ENCODE data around the gene LETM1. TPM values are rescaled to one million over a fixed set of nuclear protein-coding genes. Genes with fewer than 3 reads are reported as not detected.

Gene LETM1
- total RNA-seq, 2 donors from 2014 or later, result 45.7 to 52.4 TPM

DNA sequence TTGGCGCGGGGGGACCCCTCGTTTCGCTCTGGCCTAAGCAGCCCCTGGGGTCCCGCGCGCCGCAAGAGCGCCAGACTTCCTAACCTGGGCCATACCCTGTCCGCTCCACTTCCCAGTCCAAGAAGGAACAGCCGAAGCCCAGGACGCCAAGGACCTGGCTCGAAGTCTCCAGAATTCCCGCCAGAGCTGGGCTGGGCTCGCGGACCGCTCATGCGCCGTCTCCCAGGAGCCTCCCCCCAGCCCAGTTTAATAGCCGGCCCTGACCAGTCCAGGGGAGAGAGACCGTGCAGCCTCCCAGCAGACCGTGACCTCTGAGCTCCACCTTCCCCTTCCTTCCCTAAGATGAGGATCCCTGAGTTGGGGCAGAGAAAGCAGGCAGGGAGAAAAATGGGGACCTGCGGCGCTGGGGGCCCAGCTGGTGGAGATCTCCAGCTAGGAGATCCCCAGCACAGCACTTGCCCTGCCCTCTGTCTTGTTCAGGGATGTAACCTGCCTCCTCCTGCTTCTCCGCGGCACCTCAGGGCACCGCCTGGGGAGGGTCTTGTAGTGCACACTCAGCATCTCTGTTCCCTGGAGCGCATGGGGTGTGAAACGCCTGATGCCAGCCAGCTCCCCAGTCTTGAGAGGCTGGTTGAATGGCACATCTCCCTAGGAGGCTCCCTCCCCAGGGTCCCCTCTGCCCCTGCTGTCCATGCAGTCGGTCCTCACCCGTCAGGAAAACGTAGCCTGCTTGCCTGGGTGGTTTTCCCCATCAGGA is 1.2 kb upstream of the LETM1 start:
- Mint-ChIP-seq H3K4me3 (peak overlapping the region; percentile 71), H3K27me3 (ENCODE audit: insufficient read depth) (peaks cover 50% of the 10 kb centered on the region), H3K4me1 (peaks cover 18% of the 10 kb centered on the region), H3K9me3 (no peaks in the 10 kb centered on the region), H3K27ac (no peak overlapping the region), H3K36me3 (ENCODE audit: low read depth) (peaks cover 2% of the 10 kb centered on the region)
- Histone ChIP-seq H3K27ac (ENCODE audit: low read depth, low read length) (no peak overlapping the region), H3K36me3 (ENCODE audit: control insufficient read depth, insufficient read depth, low read length) (no peaks in the 10 kb centered on the region), H3K4me1 (ENCODE audit: control insufficient read depth, insufficient read depth, low read length) (no peaks in the 10 kb centered on the region), H3K27me3 (ENCODE audit: control insufficient read depth, insufficient read depth, low read length, poor library complexity, severe bottlenecking) (peaks cover 50% of the 10 kb centered on the region), H3K4me3 (ENCODE audit: low read length) (peak overlapping the region; percentile 86), H3K9me3 (ENCODE audit: control insufficient read depth, low read length) (no peaks in the 10 kb centered on the region), H3K9ac (ENCODE audit: extremely low read depth, low read length, poor library complexity, severe bottlenecking) (no peak overlapping the region)
- 31 to 46% methylated on average over 13 to 32 of the region's 32 CpGs for WGBS, 2 experiments (ENCODE audit: insufficient coverage in 1 of 2, insufficient read length in 1 of 2)
- DNase-seq, result peak; percentile 68
- TF ChIP-seq, protein P1, sequence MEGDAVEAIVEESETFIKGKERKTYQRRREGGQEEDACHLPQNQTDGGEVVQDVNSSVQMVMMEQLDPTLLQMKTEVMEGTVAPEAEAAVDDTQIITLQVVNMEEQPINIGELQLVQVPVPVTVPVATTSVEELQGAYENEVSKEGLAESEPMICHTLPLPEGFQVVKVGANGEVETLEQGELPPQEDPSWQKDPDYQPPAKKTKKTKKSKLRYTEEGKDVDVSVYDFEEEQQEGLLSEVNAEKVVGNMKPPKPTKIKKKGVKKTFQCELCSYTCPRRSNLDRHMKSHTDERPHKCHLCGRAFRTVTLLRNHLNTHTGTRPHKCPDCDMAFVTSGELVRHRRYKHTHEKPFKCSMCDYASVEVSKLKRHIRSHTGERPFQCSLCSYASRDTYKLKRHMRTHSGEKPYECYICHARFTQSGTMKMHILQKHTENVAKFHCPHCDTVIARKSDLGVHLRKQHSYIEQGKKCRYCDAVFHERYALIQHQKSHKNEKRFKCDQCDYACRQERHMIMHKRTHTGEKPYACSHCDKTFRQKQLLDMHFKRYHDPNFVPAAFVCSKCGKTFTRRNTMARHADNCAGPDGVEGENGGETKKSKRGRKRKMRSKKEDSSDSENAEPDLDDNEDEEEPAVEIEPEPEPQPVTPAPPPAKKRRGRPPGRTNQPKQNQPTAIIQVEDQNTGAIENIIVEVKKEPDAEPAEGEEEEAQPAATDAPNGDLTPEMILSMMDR (conservative IDR thresholded peaks at IDR 0.05), result peak; percentile 6

DNA sequence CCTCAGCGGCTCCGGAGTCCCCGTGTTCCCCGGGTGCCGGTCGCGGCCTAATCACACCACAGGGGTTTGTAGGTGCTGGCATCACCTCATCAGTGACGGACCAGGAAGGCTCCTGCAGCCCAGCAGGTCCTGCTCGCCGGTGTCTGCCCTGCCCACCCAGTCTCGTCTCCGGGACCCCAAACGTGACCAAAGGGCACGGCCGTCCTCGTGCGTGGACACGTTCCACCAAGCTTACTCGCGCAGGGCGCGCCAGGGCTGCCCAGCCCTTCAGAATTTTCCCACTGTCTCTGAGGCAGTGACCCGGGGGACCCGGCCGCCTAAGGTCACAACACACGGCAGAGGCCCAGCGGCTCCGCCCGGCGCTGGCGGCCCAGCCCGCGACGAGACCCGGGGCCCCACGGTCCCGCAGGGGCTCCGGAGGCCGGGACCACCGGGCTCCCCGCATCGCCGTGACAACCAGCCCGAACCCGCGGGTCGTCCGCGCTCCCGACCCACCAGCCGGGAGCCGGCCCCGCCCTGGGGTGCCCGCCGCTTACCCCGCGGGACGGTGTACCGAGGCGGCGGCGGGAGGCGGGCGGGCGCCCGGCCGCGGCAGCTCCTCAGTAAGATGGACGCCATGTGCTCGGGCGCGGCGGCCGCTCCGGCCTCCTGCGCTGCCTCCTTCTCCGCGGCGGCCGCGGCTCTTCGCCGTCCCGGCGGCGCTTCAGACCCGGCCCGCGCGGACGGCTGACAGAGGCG is 454 bp downstream of the LETM1 start:
- H3K27ac Mint-ChIP-seq, result no peak overlapping the region
- H3K9me3 Mint-ChIP-seq, result no peaks in the 10 kb centered on the region
- TF ChIP-seq, protein P1 (conservative IDR thresholded peaks at IDR 0.05), result no peak
- H3K36me3 Mint-ChIP-seq (ENCODE audit: low read depth), result peaks cover 2% of the 10 kb centered on the region
- DNase-seq, result peak; percentile 59
- WGBS, 2 experiments (ENCODE audit: insufficient coverage in 1 of 2, insufficient read length in 1 of 2), result 1% methylated on average over 60 to 92 of the region's 92 CpGs
- no peak overlapping the region for H3K27ac ChIP-seq (ENCODE audit: low read depth, low read length)
- H3K36me3 ChIP-seq (ENCODE audit: control insufficient read depth, insufficient read depth, low read length), result no peaks in the 10 kb centered on the region
- peak overlapping the region; percentile 59 for H3K9ac ChIP-seq (ENCODE audit: extremely low read depth, low read length, poor library complexity, severe bottlenecking)
- no peaks in the 10 kb centered on the region for H3K4me1 ChIP-seq (ENCODE audit: control insufficient read depth, insufficient read depth, low read length)
- H3K27me3 ChIP-seq (ENCODE audit: control insufficient read depth, insufficient read depth, low read length, poor library complexity, severe bottlenecking), result peaks cover 35% of the 10 kb centered on the region
- peak overlapping the region; percentile 71 for H3K4me3 Mint-ChIP-seq
- no peaks in the 10 kb centered on the region for H3K9me3 ChIP-seq (ENCODE audit: control insufficient read depth, low read length)
- H3K27me3 Mint-ChIP-seq (ENCODE audit: insufficient read depth), result peaks cover 34% of the 10 kb centered on the region
- peaks cover 19% of the 10 kb centered on the region for H3K4me1 Mint-ChIP-seq
- peak overlapping the region; percentile 86 for H3K4me3 ChIP-seq (ENCODE audit: low read length)

DNA sequence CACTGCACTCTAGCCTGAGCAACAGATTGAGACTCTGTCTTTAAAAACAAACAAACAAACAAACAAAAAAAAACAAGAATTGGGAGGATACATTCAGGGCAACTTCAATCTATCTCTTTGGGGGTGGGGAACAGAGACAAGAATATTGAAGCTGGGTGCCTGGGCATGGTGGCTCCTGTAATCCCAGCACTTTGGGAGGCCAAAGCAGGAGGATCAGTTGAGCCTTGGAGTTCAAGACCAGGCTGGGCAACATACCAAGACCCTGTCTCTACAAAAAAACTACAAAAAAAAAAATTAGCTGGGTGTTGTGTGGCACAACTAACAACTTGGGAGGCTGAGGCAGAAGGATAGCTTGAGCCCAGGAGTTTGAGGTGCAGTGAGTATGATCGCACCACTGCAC is 1.2 kb downstream of the LETM1 start:
- H3K27me3 Mint-ChIP-seq (ENCODE audit: insufficient read depth), result peaks cover 28% of the 10 kb centered on the region
- TF ChIP-seq, protein P1 (conservative IDR thresholded peaks at IDR 0.05), result no peak
- no peak for DNase-seq
- peaks cover 29% of the 10 kb centered on the region for H3K27me3 ChIP-seq (ENCODE audit: control insufficient read depth, insufficient read depth, low read length, poor library complexity, severe bottlenecking)
- H3K9ac ChIP-seq (ENCODE audit: extremely low read depth, low read length, poor library complexity, severe bottlenecking), result peak overlapping the region; percentile 59
- H3K4me1 ChIP-seq (ENCODE audit: control insufficient read depth, insufficient read depth, low read length), result no peaks in the 10 kb centered on the region
- 70% methylated on average over 1 of the region's 1 CpG; no CpG with 5 or more reads in 1 of the 2 experiments for WGBS, 2 experiments (ENCODE audit: insufficient coverage in 1 of 2, insufficient read length in 1 of 2)
- no peaks in the 10 kb centered on the region for H3K9me3 Mint-ChIP-seq
- peaks cover 19% of the 10 kb centered on the region for H3K4me1 Mint-ChIP-seq
- H3K27ac Mint-ChIP-seq, result no peak overlapping the region
- peaks cover 2% of the 10 kb centered on the region for H3K36me3 Mint-ChIP-seq (ENCODE audit: low read depth)
- H3K9me3 ChIP-seq (ENCODE audit: control insufficient read depth, low read length), result no peaks in the 10 kb centered on the region
- peak overlapping the region; percentile 86 for H3K4me3 ChIP-seq (ENCODE audit: low read length)
- peak overlapping the region; percentile 71 for H3K4me3 Mint-ChIP-seq
- no peaks in the 10 kb centered on the region for H3K36me3 ChIP-seq (ENCODE audit: control insufficient read depth, insufficient read depth, low read length)
- H3K27ac ChIP-seq (ENCODE audit: low read depth, low read length), result no peak overlapping the region
